GM06990 (cell line): Measurements from ENCODE around the gene LATS2.
"Not testable (repeated sequence)": the region's sequence is repeated elsewhere in the genome, so short reads cannot be mapped to it uniquely, and the experiment has no call there.

Source experiments
- DNase-seq: peaks from one replicate; pipeline ENCODE4 v3.0.0-alpha.2; 2011; ENCODE audit not compliant: insufficient read length; ENCODE audit errors: extremely low read depth
- H3K27me3 ChIP-seq: replicated peaks from 2 replicates; pipeline ENCODE4 v1.6.0; 2011; ENCODE audit warnings: low read length; ENCODE audit not compliant: control insufficient read depth, insufficient read depth
- H3K36me3 ChIP-seq: 2 replicates; pipeline ENCODE4 v1.5.1; 2011; ENCODE audit warnings: low read length; ENCODE audit not compliant: control insufficient read depth, insufficient read depth
- H3K4me3 ChIP-seq: replicated peaks from 2 replicates; pipeline ENCODE4 v1.5.1; 2011; ENCODE audit warnings: low read depth, mild to moderate bottlenecking, control low read depth, low read length
- TF ChIP-seq, protein P1 (sequence below): IDR thresholded peaks from 2 replicates; pipeline ENCODE4 v1.5.1; 2011; ENCODE audit warnings: low read length, control low read depth, mild to moderate bottlenecking, inconsistent platforms; ENCODE audit not compliant: insufficient read depth, poor library complexity, severe bottlenecking

The LATS2 gene

DNA sequence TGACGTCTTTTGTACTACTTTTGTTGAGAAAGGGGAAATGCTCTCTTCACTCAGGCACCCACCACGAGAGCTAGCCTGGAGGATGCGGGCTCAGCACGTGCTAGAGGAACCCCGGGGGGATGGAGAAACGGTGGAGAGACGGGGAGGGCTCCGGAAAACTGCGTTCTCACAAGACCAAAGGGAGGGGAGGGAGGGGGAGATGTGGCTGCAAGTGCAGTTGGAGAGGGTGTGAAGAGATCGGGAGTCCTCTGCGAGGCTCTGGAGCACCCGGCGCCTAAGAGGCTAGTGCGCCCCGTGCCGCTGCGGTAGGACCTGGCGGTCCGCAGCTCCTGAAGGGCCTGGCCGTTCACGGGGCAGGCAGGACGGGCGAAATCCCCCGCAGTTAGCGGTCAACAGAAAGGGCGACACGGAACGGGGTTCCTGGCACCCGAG, 115.4 kb downstream of the LATS2 start:
- Histone ChIP-seq H3K27me3 (no peaks in the 10 kb centered on the region), H3K4me3 (no peak overlapping the region), H3K36me3 (no peaks in the 10 kb centered on the region)
- TF ChIP-seq, protein P1, sequence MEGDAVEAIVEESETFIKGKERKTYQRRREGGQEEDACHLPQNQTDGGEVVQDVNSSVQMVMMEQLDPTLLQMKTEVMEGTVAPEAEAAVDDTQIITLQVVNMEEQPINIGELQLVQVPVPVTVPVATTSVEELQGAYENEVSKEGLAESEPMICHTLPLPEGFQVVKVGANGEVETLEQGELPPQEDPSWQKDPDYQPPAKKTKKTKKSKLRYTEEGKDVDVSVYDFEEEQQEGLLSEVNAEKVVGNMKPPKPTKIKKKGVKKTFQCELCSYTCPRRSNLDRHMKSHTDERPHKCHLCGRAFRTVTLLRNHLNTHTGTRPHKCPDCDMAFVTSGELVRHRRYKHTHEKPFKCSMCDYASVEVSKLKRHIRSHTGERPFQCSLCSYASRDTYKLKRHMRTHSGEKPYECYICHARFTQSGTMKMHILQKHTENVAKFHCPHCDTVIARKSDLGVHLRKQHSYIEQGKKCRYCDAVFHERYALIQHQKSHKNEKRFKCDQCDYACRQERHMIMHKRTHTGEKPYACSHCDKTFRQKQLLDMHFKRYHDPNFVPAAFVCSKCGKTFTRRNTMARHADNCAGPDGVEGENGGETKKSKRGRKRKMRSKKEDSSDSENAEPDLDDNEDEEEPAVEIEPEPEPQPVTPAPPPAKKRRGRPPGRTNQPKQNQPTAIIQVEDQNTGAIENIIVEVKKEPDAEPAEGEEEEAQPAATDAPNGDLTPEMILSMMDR = no peak
- DNase-seq = peak; percentile 16

- TF ChIP-seq, protein P1 = no peak
- no peak overlapping the region for H3K4me3 ChIP-seq
- H3K27me3 ChIP-seq = no peaks in the 10 kb centered on the region
- H3K36me3 ChIP-seq = no peaks in the 10 kb centered on the region
- DNase-seq = no peak
Observed at GRCh38 chr13:20942938-20943559, 118.3 kb downstream of the LATS2 start.

DNA sequence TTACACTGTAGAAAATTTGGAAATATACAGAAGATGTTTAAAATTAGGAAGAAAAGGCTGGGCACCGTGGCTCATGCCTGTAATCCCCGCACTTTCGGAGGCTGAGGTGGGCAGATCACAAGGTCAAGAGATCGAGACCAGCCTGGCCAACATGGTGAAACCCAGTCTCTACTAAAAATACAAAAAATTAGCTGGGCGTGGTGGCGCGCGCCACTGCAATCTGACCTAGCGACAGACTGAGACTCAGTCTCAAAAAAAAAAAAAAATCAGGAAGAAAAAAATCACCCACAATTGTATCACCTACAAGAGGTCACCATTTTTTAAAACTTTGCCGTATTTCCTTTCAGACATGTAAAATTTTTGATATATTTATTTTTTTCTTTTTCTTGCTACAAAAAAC, 120.9 kb downstream of the LATS2 start:
- not testable (repeated sequence) for H3K36me3 ChIP-seq, DNase-seq, H3K27me3 ChIP-seq, H3K4me3 ChIP-seq

GRCh38 chr13:20940083-20940482, 121.3 kb downstream of the LATS2 start:
- no peaks in the 10 kb centered on the region for H3K27me3 ChIP-seq
- DNase-seq = no peak
- TF ChIP-seq, protein P1 = no peak
- no peak overlapping the region for H3K4me3 ChIP-seq
- no peaks in the 10 kb centered on the region for H3K36me3 ChIP-seq

DNA sequence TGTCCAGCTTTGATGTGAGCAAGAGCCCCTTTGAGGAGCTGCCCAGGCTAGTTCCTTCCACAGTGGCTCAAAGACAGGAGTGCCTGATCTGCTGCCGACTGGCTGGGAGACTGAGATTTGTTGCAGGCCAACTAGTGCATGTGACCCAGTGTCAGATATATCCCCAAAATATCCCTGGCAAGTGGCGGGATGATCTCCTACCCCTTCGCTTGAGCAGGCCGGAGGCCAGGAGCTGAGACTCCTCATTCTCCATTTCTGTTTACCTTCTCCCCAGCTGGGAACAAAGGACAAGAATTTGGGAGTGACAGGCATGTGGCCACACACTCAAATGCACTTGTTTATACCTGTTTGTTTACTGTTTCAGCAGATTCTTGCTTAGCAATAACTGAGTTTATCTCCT, 121.7 kb downstream of the LATS2 start:
- TF ChIP-seq, protein P1 = no peak
- no peak for DNase-seq
- Histone ChIP-seq H3K4me3 (no peak overlapping the region), H3K36me3 (no peaks in the 10 kb centered on the region), H3K27me3 (no peaks in the 10 kb centered on the region)

- TF ChIP-seq, protein P1 = no peak
- Histone ChIP-seq H3K36me3 (no peaks in the 10 kb centered on the region), H3K4me3 (no peak overlapping the region), H3K27me3 (no peaks in the 10 kb centered on the region)
- DNase-seq = no peak
Observed at GRCh38 chr13:20938302-20938701, 123.1 kb downstream of the LATS2 start.
